Measurements from ENCODE around the gene ZNF385D.

ZNF385D gene

DNA sequence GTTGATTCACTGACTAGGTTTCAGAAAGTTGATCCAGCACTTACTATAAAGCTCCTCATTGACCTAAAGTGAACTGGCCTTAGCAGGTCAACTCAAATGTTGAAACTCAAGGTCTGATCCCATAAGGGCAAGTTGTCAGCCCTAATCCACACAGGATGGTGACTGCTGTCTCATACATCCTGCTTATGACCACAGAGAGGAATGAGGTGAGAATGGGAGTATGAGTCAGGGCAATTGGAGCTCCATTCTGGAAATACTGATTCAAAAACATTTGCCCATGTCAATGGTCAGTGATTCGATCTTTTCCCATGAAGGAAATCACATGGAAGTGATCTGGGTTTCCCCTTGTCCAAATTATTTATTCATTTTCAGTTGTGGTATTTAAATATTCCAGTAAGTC is 78.7 kb downstream of the ZNF385D start:
- DNase-seq (ENCODE audit: low read depth): peak; percentile 81

DNA sequence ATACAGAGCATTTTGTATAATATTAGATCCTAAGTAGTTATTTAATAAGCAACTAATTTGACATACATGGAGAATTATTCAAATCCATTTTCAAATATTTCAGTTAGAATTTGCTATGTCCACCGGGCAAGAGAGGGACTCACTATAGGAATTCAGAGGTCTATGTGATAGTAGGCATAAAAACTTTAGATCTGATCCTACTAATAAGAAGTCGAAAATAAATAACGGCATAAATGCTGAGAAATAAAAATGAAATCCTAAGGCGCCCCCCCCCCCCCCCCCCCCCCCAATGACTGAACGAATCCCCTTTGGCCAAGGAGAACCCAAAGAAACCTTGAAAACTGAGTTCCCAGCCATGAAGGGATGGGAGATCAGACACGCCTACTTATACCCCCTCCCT is 80.6 kb downstream of the ZNF385D start:
- DNase-seq (ENCODE audit: low read depth): no peak

DNA sequence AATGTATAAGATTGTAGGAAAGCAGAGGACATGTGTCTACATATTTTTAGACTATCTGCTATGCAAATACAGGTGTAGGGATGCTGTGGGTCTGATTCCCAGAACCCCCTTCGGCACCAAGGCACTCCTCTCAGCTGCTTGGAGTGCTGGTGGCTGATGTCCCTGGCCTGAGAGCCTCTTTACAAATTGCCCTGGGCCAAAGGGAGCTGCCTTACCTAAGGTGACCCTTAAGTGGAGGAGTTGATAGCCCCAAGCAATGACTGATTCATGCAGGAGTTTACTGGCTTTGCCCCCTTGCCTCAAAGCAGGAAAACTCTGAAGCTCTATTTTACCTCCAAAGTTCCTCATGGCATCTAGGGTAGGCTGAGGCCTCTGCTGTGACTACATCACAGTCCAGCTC is 83.0 kb downstream of the ZNF385D start:
- no peak for DNase-seq (ENCODE audit: low read depth)

DNA sequence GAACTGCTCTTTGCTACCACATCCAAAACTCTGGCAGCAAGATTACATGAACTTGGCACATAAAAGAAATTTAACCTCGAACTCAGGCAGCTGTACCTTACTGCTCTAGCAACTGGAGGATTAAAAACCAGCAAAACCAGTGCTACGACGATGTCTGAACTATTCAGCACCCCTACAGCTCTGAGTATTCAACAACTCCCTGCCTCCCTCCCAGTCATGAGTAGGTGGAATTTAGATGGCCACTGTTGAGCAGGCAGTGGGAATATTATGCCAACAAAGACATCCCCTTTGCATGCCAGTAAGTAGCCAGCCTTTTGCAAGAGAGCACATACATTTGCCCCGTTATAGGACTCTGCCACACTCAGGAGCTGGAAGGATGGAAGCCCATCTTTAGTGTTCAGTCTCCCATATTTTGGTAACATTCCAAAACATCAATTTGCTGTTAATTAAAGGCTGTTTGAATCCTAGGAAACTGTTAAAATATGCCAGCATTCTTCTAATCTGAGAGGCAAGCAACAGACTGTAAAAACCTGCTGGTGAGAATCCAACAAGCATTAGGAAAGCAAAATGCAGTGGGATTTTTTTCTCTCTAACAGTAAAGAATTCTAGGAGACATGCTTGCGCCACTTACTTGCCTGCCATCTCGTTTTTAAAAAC is 85.4 kb downstream of the ZNF385D start:
- DNase-seq (ENCODE audit: low read depth): no peak

DNA sequence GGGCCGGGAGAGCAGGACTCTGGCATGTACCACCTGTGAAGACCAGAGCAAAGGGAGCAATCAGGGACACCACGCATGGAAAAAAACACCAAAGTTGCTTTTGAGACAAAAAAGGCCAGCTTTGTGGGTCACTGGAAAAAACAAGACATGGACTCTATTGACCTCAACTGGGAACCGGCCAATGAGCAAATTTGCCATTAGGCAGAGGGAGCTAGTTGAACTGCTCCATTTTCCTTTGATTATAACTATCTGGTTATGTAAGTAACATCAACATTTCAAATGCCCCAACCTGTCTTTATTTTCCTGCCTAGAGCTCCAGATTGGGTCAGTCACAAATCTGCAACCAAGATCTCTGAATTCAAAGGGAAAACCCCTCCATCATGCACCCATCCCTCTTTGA is 86.0 kb downstream of the ZNF385D start:
- no peak for DNase-seq (ENCODE audit: low read depth)

DNA sequence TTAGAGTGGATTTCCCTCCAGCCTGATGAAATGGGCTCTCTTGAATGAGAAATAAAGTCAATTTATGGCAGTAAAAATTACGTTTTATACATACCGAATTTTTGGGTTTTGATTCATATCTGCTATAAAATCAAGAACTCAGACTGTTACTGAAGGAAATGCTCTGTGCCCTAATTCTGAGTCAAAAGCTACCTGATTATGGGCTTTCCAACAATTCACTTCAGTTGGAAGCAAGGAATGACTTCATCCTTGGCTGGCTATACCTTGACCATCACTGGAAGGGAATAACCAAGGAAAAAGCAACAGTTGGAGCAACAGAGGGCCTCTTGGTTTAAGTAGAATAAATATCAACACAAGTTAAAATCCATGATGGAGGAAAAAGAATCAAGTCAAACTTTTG is 88.6 kb downstream of the ZNF385D start:
- DNase-seq (ENCODE audit: low read depth): no peak

DNA sequence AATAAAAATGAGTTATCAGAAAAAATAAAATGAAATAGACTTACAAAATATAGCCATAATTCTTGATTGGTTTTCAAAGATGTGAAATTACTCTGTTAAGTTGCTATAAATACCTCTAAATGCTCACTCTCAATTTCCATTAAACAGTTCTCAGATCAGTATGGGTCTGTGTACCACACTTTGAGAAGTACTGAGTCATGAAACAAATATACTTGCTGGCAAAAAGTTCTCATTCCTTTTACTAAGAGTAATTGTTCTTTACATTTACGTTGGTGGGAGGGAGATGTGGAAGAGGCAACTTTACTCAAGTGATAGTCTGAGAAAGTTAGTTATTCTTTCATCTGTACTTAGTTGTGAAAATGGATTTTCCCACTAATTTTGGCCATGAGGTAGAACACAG is 96.3 kb downstream of the ZNF385D start:
- peak; percentile 36 for DNase-seq (ENCODE audit: low read depth)

DNA sequence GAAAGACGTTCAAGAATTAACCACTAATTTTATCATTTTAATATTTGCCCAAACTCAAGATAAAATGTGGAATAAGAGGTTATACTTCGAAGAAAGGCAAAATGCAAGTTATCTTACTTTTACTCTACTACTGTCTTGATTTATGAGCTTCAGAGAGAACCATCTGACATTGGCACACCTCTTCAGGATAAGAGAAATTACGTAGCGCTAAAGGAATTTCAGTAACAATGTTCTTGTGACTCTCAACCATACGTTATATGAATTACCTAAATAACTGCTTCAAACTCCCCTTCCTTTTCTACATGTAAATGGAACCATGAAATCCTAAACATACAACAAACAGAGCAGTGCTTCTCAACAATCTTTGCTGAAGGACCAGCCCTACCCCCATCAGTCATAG is 96.8 kb downstream of the ZNF385D start:
- DNase-seq (ENCODE audit: low read depth): no peak

DNA sequence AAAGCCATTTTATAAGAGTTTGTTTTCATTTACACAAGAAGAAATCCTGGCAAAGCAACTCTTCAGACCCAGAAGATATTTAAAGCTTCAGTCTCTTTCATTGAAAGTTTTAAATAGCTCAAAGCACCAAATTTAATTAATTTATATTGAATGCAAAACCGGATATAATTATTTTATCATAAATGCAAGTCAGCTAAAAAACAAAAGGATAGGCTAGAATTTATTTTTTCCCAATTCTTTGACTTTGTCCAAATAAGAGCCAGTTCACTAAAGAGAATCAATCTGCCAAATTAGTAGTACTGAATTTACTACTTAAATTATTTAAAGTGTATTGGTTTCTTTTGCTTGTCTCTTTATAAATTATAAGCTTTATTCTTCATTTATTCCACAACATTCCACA is 101.5 kb downstream of the ZNF385D start:
- no peak for DNase-seq (ENCODE audit: low read depth)

DNA sequence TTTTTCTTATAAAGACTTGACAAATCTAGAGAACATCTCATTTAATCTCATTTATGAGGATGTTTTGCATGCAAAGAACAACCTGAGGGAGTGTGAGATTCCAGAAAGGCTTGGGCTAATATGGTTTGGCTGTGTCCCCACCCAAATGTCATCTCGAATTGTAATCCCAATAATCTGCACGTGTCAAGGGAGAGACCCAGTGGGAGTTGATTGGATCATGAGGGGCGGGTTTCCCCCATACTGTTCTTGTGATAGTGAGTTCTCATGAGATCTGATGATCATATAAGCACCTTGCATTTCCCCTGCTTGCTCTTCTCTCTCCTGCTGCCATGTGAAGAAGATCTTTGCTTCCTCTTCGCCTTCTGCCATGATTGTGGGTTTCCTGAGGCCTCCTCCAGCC is 103.0 kb downstream of the ZNF385D start:
- DNase-seq (ENCODE audit: low read depth): no peak

DNA sequence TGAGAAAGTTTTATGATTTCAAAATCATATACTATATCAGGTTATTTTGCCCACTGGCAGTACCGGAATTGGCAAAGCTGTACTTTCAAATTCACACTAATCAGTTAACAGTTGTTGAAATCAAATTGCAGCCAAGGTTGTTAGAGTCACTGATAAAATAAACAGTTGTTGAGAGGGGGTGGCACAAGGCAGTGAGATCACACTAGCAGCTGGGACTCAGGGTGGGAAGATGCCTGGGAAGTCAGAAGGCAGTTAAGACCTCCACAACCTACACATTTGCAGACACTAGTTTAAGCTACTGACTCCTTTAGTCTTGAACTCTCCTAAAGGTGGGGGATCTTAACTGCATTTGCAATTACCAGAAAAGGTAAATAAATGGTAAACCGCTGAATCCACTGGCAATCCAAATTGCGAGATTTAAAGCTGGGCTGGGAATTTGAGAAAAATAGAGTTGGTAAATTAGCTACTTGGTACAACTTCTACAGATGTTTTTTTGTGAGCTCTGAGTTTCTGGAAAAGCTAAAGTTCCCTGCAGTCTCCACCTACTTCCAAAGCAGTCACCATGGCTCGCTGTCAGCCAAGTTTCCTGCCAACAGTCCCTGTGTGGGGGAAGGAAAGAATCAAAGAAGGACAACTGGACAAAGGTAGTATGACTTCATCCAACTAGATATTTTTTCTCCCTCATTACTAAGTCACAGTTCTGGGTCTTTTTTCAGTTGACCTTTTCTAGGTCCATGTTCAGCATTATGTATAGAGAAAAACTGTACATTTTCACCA is 105.7 kb downstream of the ZNF385D start:
- peak; percentile 51 for DNase-seq (ENCODE audit: low read depth)

DNA sequence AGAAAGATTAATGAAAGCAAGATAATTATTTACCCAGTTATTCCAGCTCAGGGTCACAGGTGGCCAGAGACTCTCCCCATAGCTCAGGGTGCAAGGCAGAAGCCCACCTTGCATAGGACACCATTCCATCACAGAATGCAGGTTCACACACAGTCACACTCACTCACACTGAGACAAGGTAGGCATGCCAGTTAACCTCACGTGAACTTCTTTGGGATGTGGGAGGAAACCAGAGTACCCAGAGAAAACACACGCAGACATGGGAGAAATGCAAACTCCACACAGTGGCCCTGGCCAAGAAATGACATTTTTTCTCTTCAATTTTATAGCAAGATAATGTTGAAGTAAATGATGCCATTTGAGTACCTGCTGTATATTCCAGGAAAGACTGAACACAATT is 106.7 kb downstream of the ZNF385D start:
- no peak for DNase-seq (ENCODE audit: low read depth)

DNA sequence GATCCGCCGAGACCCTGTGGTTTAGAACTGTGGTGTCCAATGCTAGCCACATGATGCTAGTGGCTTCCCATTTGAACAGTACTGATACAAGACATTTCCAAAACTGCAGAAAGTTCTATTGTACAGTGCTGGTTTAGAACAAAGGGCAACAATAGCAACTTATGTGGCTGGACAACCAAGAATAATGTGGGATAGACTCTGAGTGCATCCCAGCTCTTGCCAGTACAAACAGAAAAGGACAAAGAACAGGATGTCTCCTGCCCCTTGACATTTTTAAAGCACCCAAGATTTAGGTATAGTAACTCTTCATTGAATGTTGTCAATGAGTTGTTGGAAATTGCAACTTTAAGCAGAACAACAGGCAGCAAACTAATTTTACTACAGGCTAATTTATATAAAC is 107.3 kb downstream of the ZNF385D start:
- no peak for DNase-seq (ENCODE audit: low read depth)

DNA sequence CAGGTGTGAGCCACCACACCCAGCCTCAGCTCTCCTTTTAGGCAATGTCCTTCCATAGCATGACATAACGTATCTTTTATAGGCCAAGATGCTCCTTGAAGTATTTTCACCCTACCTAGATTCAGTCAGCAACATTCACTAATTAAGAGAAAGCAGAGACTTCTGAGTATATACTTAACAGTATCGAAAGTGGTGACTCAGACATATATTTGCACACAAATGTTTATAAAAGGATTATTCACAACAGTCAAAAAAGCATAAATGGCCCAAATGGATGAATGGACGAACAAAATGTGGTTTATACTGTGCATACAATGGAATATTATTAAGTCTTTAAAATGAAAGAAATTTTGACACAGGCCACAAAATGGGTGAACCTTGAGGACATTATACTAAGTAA is 108.6 kb downstream of the ZNF385D start:
- DNase-seq (ENCODE audit: low read depth): no peak

DNA sequence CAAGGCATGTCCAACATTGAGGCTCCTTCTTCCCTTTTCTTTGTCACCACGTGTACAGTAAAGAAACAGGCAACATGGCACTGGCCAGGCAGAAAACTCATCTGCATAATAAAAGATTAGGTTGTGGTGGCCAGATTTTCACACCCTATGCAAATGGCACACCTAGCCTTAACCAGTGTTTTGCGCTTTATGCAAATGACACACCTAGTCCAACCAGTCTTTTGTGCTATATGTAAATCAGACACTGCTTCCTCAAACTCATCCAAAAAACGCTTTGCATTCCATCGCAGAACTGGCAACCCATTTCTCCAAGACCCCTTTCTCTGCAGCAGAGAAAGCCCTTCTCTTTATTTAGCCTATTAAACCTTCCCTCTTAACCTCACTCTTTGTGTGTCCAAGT is 109.1 kb downstream of the ZNF385D start:
- DNase-seq (ENCODE audit: low read depth): no peak

DNA sequence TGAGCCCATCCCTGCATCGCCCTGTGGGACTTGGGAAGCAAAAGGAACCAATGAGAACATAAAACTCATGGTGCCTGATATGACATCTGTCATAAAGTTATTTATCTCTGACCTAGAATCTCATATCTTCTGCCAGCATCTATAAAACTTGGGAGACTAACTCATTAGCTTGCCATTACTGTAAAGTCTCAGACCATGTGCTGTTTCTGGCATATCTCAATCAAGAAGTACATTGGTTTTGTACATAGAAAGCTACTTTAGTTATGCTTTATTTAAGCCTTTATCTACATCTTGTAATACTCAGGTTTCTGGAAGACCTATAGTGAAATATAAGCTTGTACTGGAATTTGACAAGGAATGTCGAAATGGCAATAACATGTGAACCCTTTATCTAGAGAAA is 112.5 kb downstream of the ZNF385D start:
- DNase-seq (ENCODE audit: low read depth): no peak

DNA sequence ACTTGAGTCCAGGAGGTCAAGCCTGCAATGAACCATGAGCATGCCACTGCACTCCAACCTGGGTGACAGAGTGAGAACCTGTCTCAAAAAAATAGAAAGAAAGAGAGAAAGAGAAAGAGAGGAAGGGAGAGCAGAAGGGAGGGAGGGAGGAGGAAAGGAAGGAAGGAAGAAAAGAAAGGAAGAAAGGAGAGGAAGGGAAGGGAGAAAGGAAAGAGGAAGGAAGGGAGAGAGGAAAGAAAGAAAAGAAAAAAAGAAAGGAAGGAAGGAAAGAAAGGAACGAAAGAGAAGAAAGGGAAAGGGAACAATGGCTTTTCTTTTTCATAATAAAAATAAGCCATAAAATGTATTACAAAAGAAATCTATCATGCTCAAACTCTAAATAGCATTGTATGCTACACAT is 116.9 kb downstream of the ZNF385D start:
- no peak for DNase-seq (ENCODE audit: low read depth)

DNA sequence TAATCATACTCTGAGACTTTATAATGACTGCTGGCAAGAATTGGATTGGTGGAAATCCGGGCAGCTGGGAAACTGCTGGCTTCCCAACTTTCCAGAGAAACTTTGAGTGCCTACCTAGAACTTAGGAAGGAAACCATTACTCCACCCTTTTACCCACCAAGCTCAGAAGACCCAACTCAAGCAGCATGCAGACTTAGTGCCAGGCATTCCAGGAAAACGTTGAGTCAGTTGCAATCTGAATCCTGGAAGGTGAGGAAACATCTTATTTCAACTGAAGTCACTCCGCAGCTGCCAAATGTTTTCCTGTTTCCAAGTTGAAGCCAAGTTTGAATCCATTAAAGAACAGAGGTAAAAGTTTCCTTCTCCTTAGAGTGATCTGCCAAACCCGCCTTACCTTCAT is 126.5 kb downstream of the ZNF385D start:
- DNase-seq (ENCODE audit: low read depth): no peak

DNA sequence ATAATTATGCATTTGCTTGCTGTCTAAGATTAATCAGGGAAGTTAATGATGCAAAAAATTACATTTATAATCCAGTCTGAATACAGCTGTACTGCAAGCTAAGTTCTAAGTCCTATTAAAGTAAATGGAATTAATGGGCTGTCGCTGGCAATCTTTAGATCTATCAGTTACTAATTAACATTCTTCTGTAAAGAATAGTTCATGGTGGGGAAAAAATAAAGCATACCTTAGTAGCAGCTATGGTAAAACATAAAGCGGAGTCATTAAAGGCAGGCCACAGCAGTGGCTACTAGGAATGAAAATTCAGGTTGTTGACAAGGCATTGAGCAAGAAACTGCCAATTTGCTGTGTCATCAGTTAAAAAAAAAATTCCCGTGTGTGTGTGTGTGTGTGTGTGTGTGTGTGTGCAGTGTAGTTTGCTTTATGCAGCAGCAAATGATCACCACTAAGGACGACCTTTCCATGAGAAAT is 129.8 kb downstream of the ZNF385D start:
- peak; percentile 53 for DNase-seq (ENCODE audit: low read depth)

DNA sequence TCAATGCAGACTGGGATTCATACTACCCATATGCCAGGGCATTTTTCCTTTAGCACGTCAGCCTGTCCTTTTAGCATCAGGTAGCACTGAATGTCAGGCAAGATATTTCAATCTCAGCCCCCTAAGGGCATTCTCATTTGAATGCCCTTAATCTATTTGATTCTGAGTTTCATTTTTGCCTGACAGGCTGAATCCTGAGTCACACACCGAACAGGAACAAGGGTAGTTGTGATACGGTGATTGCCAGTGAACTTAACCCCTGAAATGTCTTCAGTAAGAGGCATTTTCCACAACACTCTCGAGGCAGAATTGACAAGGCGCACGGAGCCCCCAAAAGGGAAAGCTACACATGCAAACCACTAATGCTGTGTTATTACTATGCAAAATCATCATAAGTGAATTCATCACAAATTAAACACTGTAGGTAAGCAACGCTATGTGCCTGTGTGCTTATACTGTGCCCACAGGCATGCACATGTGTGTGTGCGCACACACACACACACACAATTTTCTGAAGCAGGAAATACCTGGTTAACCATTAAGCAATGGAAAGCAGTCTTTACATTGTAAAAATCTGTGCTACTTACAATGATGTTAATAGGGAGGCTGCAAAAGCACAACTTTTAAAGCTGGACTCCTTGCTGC is 130.4 kb downstream of the ZNF385D start:
- no peak for DNase-seq (ENCODE audit: low read depth)

DNA sequence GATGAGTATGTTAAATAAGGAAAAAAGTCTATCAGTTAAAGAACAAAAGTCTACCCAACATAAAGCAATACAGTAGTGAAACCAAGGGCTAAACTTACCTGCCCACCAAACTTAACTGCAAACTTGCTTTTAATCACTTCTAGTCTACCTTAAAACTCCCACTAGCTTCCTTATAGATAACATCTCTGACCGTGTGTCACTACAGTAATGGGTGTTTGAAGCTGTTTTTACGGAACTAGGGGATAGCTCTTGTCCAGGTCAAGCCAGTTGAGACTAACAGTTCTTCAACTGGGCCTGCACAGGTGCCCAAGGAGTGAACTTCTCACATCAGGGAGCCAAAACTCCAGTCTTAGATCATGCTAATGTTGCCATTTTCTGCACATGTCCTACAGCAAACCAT is 132.3 kb downstream of the ZNF385D start:
- DNase-seq (ENCODE audit: low read depth): no peak

DNA sequence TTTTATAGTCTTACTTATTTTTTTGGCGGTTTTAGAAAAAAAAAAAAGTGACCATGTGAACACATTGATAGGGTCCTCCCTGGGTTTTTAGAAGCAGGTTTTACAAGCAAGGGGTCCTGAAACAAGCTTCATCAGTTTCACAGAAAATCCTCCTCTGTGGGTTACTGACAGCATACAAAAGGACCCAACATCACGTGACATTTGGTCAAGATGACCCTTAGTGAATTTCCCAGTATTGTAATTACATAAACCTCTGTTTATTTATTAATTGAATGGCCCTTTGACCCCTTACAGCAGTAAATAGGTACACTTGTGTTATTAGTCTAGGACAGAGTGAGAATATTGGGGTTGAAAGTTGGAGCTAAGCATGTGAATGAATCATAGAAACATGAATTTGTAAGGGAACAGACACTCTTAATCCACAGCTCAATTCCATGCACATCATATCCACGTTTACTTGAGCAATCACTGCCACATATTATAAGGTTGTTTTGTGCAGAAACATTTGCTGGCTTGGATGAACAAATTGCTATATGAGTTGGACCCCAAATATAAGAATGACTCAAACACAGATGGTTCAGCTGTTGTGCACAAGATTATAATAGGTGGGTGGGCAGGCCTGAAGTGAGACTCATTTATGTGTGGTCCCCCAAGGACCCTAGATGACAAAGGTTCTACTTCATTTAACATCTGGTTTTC is 137.5 kb downstream of the ZNF385D start:
- no peak for DNase-seq (ENCODE audit: low read depth)

DNA sequence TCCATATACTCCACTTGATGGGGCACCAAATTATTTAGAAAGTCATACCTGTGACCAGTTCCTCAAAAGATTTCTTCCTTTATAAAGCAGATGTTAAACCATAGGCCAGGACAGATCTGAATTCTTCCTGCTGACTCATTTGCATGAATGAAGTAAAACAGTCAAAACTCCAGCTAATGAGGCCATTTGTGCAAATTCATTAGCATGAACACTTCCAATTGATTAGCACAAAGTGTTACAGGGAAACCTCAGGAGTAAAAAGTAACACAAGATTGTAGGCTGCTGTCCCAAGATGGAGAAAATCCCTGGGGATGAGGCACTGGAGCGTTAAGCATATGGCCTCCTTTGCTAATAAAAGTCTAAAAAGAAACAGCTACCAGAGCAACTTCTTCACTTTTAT is 149.8 kb downstream of the ZNF385D start:
- DNase-seq (ENCODE audit: low read depth): no peak

All from fibroblast of gingiva (primary cell).